ENCODE data around the gene ST6GALNAC3. TPM values are rescaled to one million over a fixed set of nuclear protein-coding genes. Genes with fewer than 3 reads are reported as not detected.

Gene ST6GALNAC3
- total RNA-seq, 1 donor from 2014 or later = 16.6 TPM

GRCh38 chr1:76138217-76138616 is 63.7 kb downstream of the ST6GALNAC3 start:
- no peak for DNase-seq (ENCODE audit: extremely low read depth, low read depth, low spot score)

- DNase-seq (ENCODE audit: extremely low read depth, low read depth, low spot score) = no peak
Measured at GRCh38 chr1:76140227-76140626, 65.7 kb downstream of the ST6GALNAC3 start.

- no peak for DNase-seq (ENCODE audit: extremely low read depth, low read depth, low spot score)
Measured at GRCh38 chr1:76141929-76142328, 67.4 kb downstream of the ST6GALNAC3 start.

- DNase-seq (ENCODE audit: extremely low read depth, low read depth, low spot score) = no peak
Measured at GRCh38 chr1:76142771-76143540, 68.4 kb downstream of the ST6GALNAC3 start.

GRCh38 chr1:76144247-76144646 is 69.7 kb downstream of the ST6GALNAC3 start:
- DNase-seq (ENCODE audit: extremely low read depth, low read depth, low spot score) = no peak

GRCh38 chr1:76145332-76145731 is 70.8 kb downstream of the ST6GALNAC3 start:
- DNase-seq (ENCODE audit: extremely low read depth, low read depth, low spot score) = no peak

GRCh38 chr1:76146184-76146583 is 71.6 kb downstream of the ST6GALNAC3 start:
- DNase-seq (ENCODE audit: extremely low read depth, low read depth, low spot score) = no peak

- no peak for DNase-seq (ENCODE audit: extremely low read depth, low read depth, low spot score)
Measured at GRCh38 chr1:76147917-76148316, 73.4 kb downstream of the ST6GALNAC3 start.

- no peak for DNase-seq (ENCODE audit: extremely low read depth, low read depth, low spot score)
Measured at GRCh38 chr1:76148460-76148859, 73.9 kb downstream of the ST6GALNAC3 start.

- no peak for DNase-seq (ENCODE audit: extremely low read depth, low read depth, low spot score)
Measured at GRCh38 chr1:76153841-76154205, 79.3 kb downstream of the ST6GALNAC3 start.

- DNase-seq (ENCODE audit: extremely low read depth, low read depth, low spot score) = peak; percentile 61
Measured at GRCh38 chr1:76154206-76154956, 79.8 kb downstream of the ST6GALNAC3 start.

- no peak for DNase-seq (ENCODE audit: extremely low read depth, low read depth, low spot score)
Measured at GRCh38 chr1:76156987-76157386, 82.4 kb downstream of the ST6GALNAC3 start.

- no peak for DNase-seq (ENCODE audit: extremely low read depth, low read depth, low spot score)
Measured at GRCh38 chr1:76158126-76158525, 83.6 kb downstream of the ST6GALNAC3 start.

GRCh38 chr1:76160225-76160624 is 85.7 kb downstream of the ST6GALNAC3 start:
- DNase-seq (ENCODE audit: extremely low read depth, low read depth, low spot score) = no peak

- DNase-seq (ENCODE audit: extremely low read depth, low read depth, low spot score) = no peak
Measured at GRCh38 chr1:76161451-76161850, 86.9 kb downstream of the ST6GALNAC3 start.

GRCh38 chr1:76162254-76162653 is 87.7 kb downstream of the ST6GALNAC3 start:
- no peak for DNase-seq (ENCODE audit: extremely low read depth, low read depth, low spot score)

- DNase-seq (ENCODE audit: extremely low read depth, low read depth, low spot score) = no peak
Measured at GRCh38 chr1:76164165-76164564, 89.6 kb downstream of the ST6GALNAC3 start.

- DNase-seq (ENCODE audit: extremely low read depth, low read depth, low spot score) = no peak
Measured at GRCh38 chr1:76170084-76170483, 95.5 kb downstream of the ST6GALNAC3 start.

- no peak for DNase-seq (ENCODE audit: extremely low read depth, low read depth, low spot score)
Measured at GRCh38 chr1:76170513-76170912, 96.0 kb downstream of the ST6GALNAC3 start.

GRCh38 chr1:76176000-76176399 is 101.5 kb downstream of the ST6GALNAC3 start:
- no peak for DNase-seq (ENCODE audit: extremely low read depth, low read depth, low spot score)

GRCh38 chr1:76177615-76178014 is 103.1 kb downstream of the ST6GALNAC3 start:
- DNase-seq (ENCODE audit: extremely low read depth, low read depth, low spot score) = no peak

- DNase-seq (ENCODE audit: extremely low read depth, low read depth, low spot score) = no peak
Measured at GRCh38 chr1:76179219-76179698, 104.7 kb downstream of the ST6GALNAC3 start.
